H9 (cell line): ENCODE results near the gene ORM2. TPM values are rescaled to one million over a fixed set of nuclear protein-coding genes. Genes with fewer than 3 reads are reported as not detected.

ENCODE experiments used
- DNase-seq: peaks from one replicate; pipeline ENCODE4 v3.0.0-alpha.2; 2017
- H2AFZ ChIP-seq: one replicate; pipeline ENCODE4 v1.6.1; 2013; ENCODE audit warnings: mild to moderate bottlenecking, low read length, control low read depth, moderate library complexity
- H2AK5ac ChIP-seq: 2 replicates; pipeline ENCODE4 v1.6.1; 2013; ENCODE audit warnings: low read length, control low read depth, mixed read lengths; ENCODE audit not compliant: insufficient read length
- H2BK120ac ChIP-seq: one replicate; pipeline ENCODE4 v1.6.1; 2013; ENCODE audit warnings: low read depth, mild to moderate bottlenecking, low read length, control low read depth, inconsistent platforms; ENCODE audit not compliant: poor library complexity, severe bottlenecking
- H2BK12ac ChIP-seq: 2 replicates; pipeline ENCODE4 v1.6.1; 2013; ENCODE audit warnings: low read length, control low read depth, mixed read lengths, low read depth; ENCODE audit not compliant: insufficient read length
- H2BK15ac ChIP-seq: 2 replicates; pipeline ENCODE4 v1.6.1; 2013; ENCODE audit warnings: low read depth, low read length, control low read depth
- H2BK20ac ChIP-seq: one replicate; pipeline ENCODE4 v1.6.1; 2013; ENCODE audit warnings: low read depth, mild to moderate bottlenecking, low read length, control low read depth, inconsistent platforms; ENCODE audit not compliant: poor library complexity, severe bottlenecking
- H2BK5ac ChIP-seq: 2 replicates; pipeline ENCODE4 v1.6.1; 2013; ENCODE audit warnings: low read length, control low read depth, mixed read lengths; ENCODE audit not compliant: insufficient read length
- H3K14ac ChIP-seq: 2 replicates; pipeline ENCODE4 v1.6.1; 2013; ENCODE audit warnings: low read length, control low read depth; ENCODE audit not compliant: insufficient read depth
- H3K18ac ChIP-seq: 2 replicates; pipeline ENCODE4 v1.6.1; 2013; ENCODE audit warnings: low read depth, mild to moderate bottlenecking, mixed read lengths, low read length, control low read depth; ENCODE audit not compliant: insufficient read length
- H3K23ac ChIP-seq: 2 replicates; pipeline ENCODE4 v1.6.1; 2013; ENCODE audit warnings: low read length, control low read depth, mixed read lengths, low read depth; ENCODE audit not compliant: insufficient read length
- H3K23me2 ChIP-seq: 2 replicates; pipeline ENCODE4 v1.6.1; 2013; ENCODE audit warnings: low read depth, mild to moderate bottlenecking, mixed read lengths, low read length, control low read depth; ENCODE audit not compliant: insufficient read length, poor library complexity, severe bottlenecking
- H3K27ac ChIP-seq: 2 replicates; pipeline ENCODE4 v1.5.1; 2013; ENCODE audit warnings: low read length, control low read depth, mixed read lengths, low read depth; ENCODE audit not compliant: insufficient read length
- H3K27me3 ChIP-seq: 2 replicates; pipeline ENCODE4 v1.6.1; 2013; ENCODE audit warnings: low read length, control low read depth, inconsistent platforms; ENCODE audit not compliant: insufficient read depth
- H3K4ac ChIP-seq: 2 replicates; pipeline ENCODE4 v1.6.1; 2013; ENCODE audit warnings: low read depth, mild to moderate bottlenecking, control low read depth, inconsistent platforms, low read length, moderate library complexity
- H3K4me1 ChIP-seq: 2 replicates; pipeline ENCODE4 v1.6.1; 2013; ENCODE audit warnings: low read length, control low read depth, inconsistent platforms; ENCODE audit not compliant: insufficient read depth
- H3K4me2 ChIP-seq: 2 replicates; pipeline ENCODE4 v1.6.1; 2013; ENCODE audit warnings: low read length, control low read depth, mixed read lengths; ENCODE audit not compliant: insufficient read length, insufficient read depth
- H3K56ac ChIP-seq: 2 replicates; pipeline ENCODE4 v1.6.1; 2013; ENCODE audit warnings: low read depth, mild to moderate bottlenecking, mixed read lengths, low read length, control low read depth; ENCODE audit not compliant: insufficient read length
- H3K79me1 ChIP-seq: 2 replicates; pipeline ENCODE4 v1.6.1; 2013; ENCODE audit warnings: low read depth, mild to moderate bottlenecking, moderate library complexity, low read length, control low read depth, inconsistent platforms; ENCODE audit not compliant: insufficient read depth, poor library complexity, severe bottlenecking
- H3K79me2 ChIP-seq: 2 replicates; pipeline ENCODE4 v1.6.1; 2013; ENCODE audit warnings: low read length, control low read depth, inconsistent platforms; ENCODE audit not compliant: insufficient read depth
- H3K9ac ChIP-seq: 2 replicates; pipeline ENCODE4 v1.6.1; 2013; ENCODE audit warnings: low read length, control low read depth, mixed read lengths; ENCODE audit not compliant: insufficient read length; ENCODE audit errors: extremely low read depth
- H3K9me3 ChIP-seq: one replicate; pipeline ENCODE4 v1.6.1; 2013; ENCODE audit warnings: low read depth, low read length, inconsistent platforms; ENCODE audit not compliant: control insufficient read depth
- H3T11ph ChIP-seq: one replicate; pipeline ENCODE4 v1.6.1; 2013; ENCODE audit warnings: mild to moderate bottlenecking, low read length, control low read depth, inconsistent platforms
- H4K20me1 ChIP-seq: one replicate; pipeline ENCODE4 v1.6.1; 2013; ENCODE audit not compliant: control insufficient read depth, insufficient read length, insufficient read depth
- H4K5ac ChIP-seq: 2 replicates; pipeline ENCODE4 v1.6.1; 2013; ENCODE audit warnings: low read depth, mild to moderate bottlenecking, mixed read lengths, low read length, control low read depth; ENCODE audit not compliant: insufficient read length
- H4K8ac ChIP-seq: replicated peaks from 2 replicates; pipeline ENCODE4 v1.6.1; 2013; ENCODE audit warnings: low read length, control low read depth, mixed read lengths, low read depth; ENCODE audit not compliant: insufficient read length
- H4K91ac ChIP-seq: 2 replicates; pipeline ENCODE4 v1.6.1; 2013; ENCODE audit warnings: low read depth, mild to moderate bottlenecking, moderate library complexity, mixed read lengths, low read length, control low read depth; ENCODE audit not compliant: insufficient read length
- H3K27ac Mint-ChIP-seq, 3 experiments: 2 replicates in 2 of 3; 3 replicates in 1 of 3; pipeline ENCODE4 v1.8.0; 2020 to 2021; ENCODE audit warnings: mixed read lengths in 3 of 3, mild to moderate bottlenecking in 1 of 3, moderate library complexity in 1 of 3
- H3K27me3 Mint-ChIP-seq: 2 replicates; pipeline ENCODE4 v1.8.0; 2021; ENCODE audit warnings: low read depth, mild to moderate bottlenecking, moderate library complexity, mixed read lengths
- H3K36me3 Mint-ChIP-seq, 3 experiments: 2 replicates in 2 of 3; 3 replicates in 1 of 3; pipeline ENCODE4 v1.8.0; 2020 to 2021; ENCODE audit warnings: low read depth in 3 of 3, mixed read lengths in 3 of 3; ENCODE audit not compliant: insufficient read depth in 1 of 3
- H3K4me1 Mint-ChIP-seq, 2 experiments: 2 replicates each; pipeline ENCODE4 v1.8.0; 2020; ENCODE audit warnings: mixed read lengths in 2 of 2
- H3K4me3 Mint-ChIP-seq, 2 experiments: 2 replicates in 1 of 2; 3 replicates in 1 of 2; pipeline ENCODE4 v1.8.0; 2020 to 2021; ENCODE audit warnings: mild to moderate bottlenecking in 2 of 2, mixed read lengths in 2 of 2, moderate library complexity in 1 of 2
- H3K9me3 Mint-ChIP-seq, 2 experiments: 2 replicates in 1 of 2; 3 replicates in 1 of 2; pipeline ENCODE4 v1.8.0; 2020; ENCODE audit warnings: mild to moderate bottlenecking in 2 of 2, mixed read lengths in 2 of 2, moderate library complexity in 1 of 2
- CTCF ChIP-seq: fragments of 200-600 bp; sonication (generic); conservative IDR thresholded peaks from 3 replicates; pipeline ENCODE4 v1.8.0; 2021; ENCODE audit warnings: antibody characterized with exemption, mild to moderate bottlenecking
- WGBS: extraction: QIAGEN DNeasy Blood & Tissue Kit; methylation state at CpG from one replicate; pipeline ENCODE4 v1.1.7; 2013; ENCODE audit warnings: missing lambda C conversion rate, low lambda C conversion rate, mixed read lengths; ENCODE audit not compliant: insufficient read length; ENCODE audit errors: extremely low coverage; 5-methylcytosine and 5-hydroxymethylcytosine counted together
- total RNA-seq: library from RNA; stranded (reverse); gene quantifications from 2 replicates; pipeline ENCODE4 v1.2.1, GENCODE V29; 2021

The ORM2 gene
- total RNA-seq, 1 experiment from 2014 or later, result 1.2 TPM

- Histone ChIP-seq H3K4ac (no peak overlapping the region), H3T11ph (no peak overlapping the region), H2AK5ac (no peak overlapping the region), H2BK15ac (no peak overlapping the region), H3K79me2 (no peaks in the 10 kb centered on the region), H4K8ac (no peak overlapping the region), H3K27me3 (no peaks in the 10 kb centered on the region), H2BK20ac (no peak overlapping the region), H3K56ac (no peak overlapping the region), H3K23ac (no peak overlapping the region), H3K4me1 (no peaks in the 10 kb centered on the region), H3K18ac (no peak overlapping the region), H3K9me3 (peaks cover 5% of the 10 kb centered on the region), H2AFZ (no peak overlapping the region), H2BK12ac (no peak overlapping the region), H4K5ac (no peak overlapping the region), H4K91ac (no peak overlapping the region), H3K9ac (no peak overlapping the region), H4K20me1 (no peaks in the 10 kb centered on the region), H3K79me1 (no peaks in the 10 kb centered on the region), H3K4me2 (no peak overlapping the region), H3K14ac (no peak overlapping the region), H3K23me2 (no peaks in the 10 kb centered on the region), H3K27ac (no peak overlapping the region), H2BK5ac (no peak overlapping the region), H2BK120ac (no peak overlapping the region)
- H3K27me3 Mint-ChIP-seq, result no peaks in the 10 kb centered on the region
- no peak overlapping the region for H3K27ac Mint-ChIP-seq
- no peaks in the 10 kb centered on the region for H3K4me1 Mint-ChIP-seq
- peaks cover 15 to 18% of the 10 kb centered on the region in 2 experiments; a peak in 4 of 5 replicates for H3K9me3 Mint-ChIP-seq
- H3K36me3 Mint-ChIP-seq, result peaks cover 31 to 42% (median 40%) of the 10 kb centered on the region in 3 experiments
- no peak overlapping the region for H3K4me3 Mint-ChIP-seq
- no peak for TF ChIP-seq CTCF
- no CpG with 5 or more reads among the region's 1 CpG for WGBS
- no peak for DNase-seq
These were observed 33.3 kb upstream of the ORM2 start for GRCh38 chr9:114296338-114296737.
